Spleen (tissue), 11 donors: ENCODE measurements around the gene PTPRK. TPM values are rescaled to one million over a fixed set of nuclear protein-coding genes. Genes with fewer than 3 reads are reported as not detected.

Source experiments
- DNase-seq: peaks from one replicate; pipeline ENCODE4 v3.0.0-alpha.2; 2020
- H3K27ac ChIP-seq, 8 donors: fragments of 200-600 bp; sonication (generic) in 7 of 8; 1 replicate in 4 of 8; 2 replicates in 4 of 8; pipeline versions ENCODE4 v1.5.0 to v1.8.0; 2016 to 2021; ENCODE audit warnings: inconsistent platforms in 4 of 8, mild to moderate bottlenecking in 4 of 8, moderate library complexity in 1 of 8
- H3K27me3 ChIP-seq, 7 donors: fragments of 200-600 bp; sonication (generic) in 6 of 7; replicated peaks in 1 of 7; 1 replicate in 4 of 7; 2 replicates in 3 of 7; pipeline versions ENCODE4 v1.5.0 to v1.8.0; 2016 to 2021; ENCODE audit warnings: inconsistent platforms in 3 of 7, mild to moderate bottlenecking in 1 of 7
- H3K36me3 ChIP-seq, 6 donors: fragments of 200-600 bp; sonication (generic) in 5 of 6; 1 replicate in 4 of 6; 2 replicates in 2 of 6; pipeline versions ENCODE4 v1.5.0 to v1.8.0; 2016 to 2021; ENCODE audit warnings: inconsistent platforms in 2 of 6
- H3K4me1 ChIP-seq, 6 donors: fragments of 200-600 bp; sonication (generic) in 5 of 6; 1 replicate in 3 of 6; 2 replicates in 3 of 6; pipeline versions ENCODE4 v1.5.0 to v1.8.0; 2016 to 2021; ENCODE audit warnings: inconsistent platforms in 3 of 6
- H3K4me3 ChIP-seq, 8 donors: fragments of 200-600 bp; sonication (generic) in 7 of 8; 1 replicate in 4 of 8; 2 replicates in 4 of 8; pipeline versions ENCODE4 v1.5.0 to v1.8.0; 2016 to 2021; ENCODE audit warnings: inconsistent platforms in 4 of 8, mild to moderate bottlenecking in 4 of 8, moderate library complexity in 2 of 8
- H3K9me3 ChIP-seq, 8 donors: fragments of 200-600 bp; sonication (generic) in 7 of 8; 1 replicate in 4 of 8; 2 replicates in 4 of 8; pipeline versions ENCODE4 v1.5.0 to v1.8.0; 2016 to 2021; ENCODE audit warnings: inconsistent platforms in 4 of 8
- CTCF ChIP-seq, 11 experiments: fragments of 200-600 bp in 7 of 11; fragments of 450-650 bp in 4 of 11; sonication (generic) in 4 of 11; IDR thresholded peaks in 8 of 11; conservative IDR thresholded peaks in 3 of 11; 1 replicate in 7 of 11; 2 replicates in 4 of 11; pipeline versions ENCODE4 v1.4.0 to v1.8.0; 2016 to 2021; ENCODE audit warnings: antibody characterized with exemption in 11 of 11, inconsistent platforms in 4 of 11, mild to moderate bottlenecking in 1 of 11
- POLR2A ChIP-seq, 3 donors: fragments of 450-650 bp; IDR thresholded peaks; one replicate each; pipeline ENCODE4 v1.5.1; 2017; ENCODE audit warnings: antibody characterized with exemption in 3 of 3, mild to moderate bottlenecking in 1 of 3
- POLR2AphosphoS5 ChIP-seq, 3 donors: sonication (generic); formaldehyde crosslinking; IDR thresholded peaks; one replicate each; pipeline ENCODE4 v1.5.1; 2017; ENCODE audit warnings: antibody characterized with exemption in 3 of 3
- WGBS, 5 donors: extraction: QIAGEN DNeasy Blood & Tissue Kit in 3 of 5; methylation state at CpG; one replicate each; pipeline versions ENCODE4 v1.1.5 to v1.1.7; 2013 to 2018; 5-methylcytosine and 5-hydroxymethylcytosine counted together
- intact Hi-C: fragments of 100-400 bp; cut with DNase I; formaldehyde crosslinking; loops from one replicate; pipeline ENCODE4 v1.15.0; 2023; ENCODE audit warnings: low total_unique reads
- polyA plus RNA-seq, 3 donors: library from polyadenylated mRNA; stranded (reverse); fragments of 200-250 nt; gene quantifications; one replicate each; pipeline ENCODE4 v1.2.1, GENCODE V29; 2013
- total RNA-seq, 7 donors: library from RNA; depleted of rRNA in 3 of 7; stranded (reverse); fragments of >200 nt in 3 of 7; fragmentation: NEBNext Ultra II Directional in 4 of 7; extraction: Animal tissue kit (Norgen Biotek cat#: 25700) in 4 of 7; gene quantifications; one replicate each; pipeline versions ENCODE4 v1.1.0 to v1.2.1, GENCODE V29; 2016 to 2021
- donor health status: healthy with polysubstance abuse.
- donor health status: DM: no; HTN: no; CAD: no; lungs with moderate emphysema.
- donor health status: DM: no; HTN: no; CAD: no.
- donor health status: Bipolar disorder and iron deficiency.
- donor health status: healthy.
- donor health status: DM: no; HTN: no; CAD: no.
- donor health status: DM: yes; HTN: yes; CAD: no.

Gene PTPRK
- total and polyA plus RNA-seq, 10 donors, result 3.3 to 67.8 (median 34.0) TPM

GRCh38 chr6:128171182-128171581 is 349.2 kb downstream of the PTPRK start:
- 93 to 97% (median 95%) methylated on average over 4 of the region's 4 CpGs for WGBS, 5 donors
- H3K4me1 ChIP-seq, result no peaks in the 10 kb centered on the region
- no peak for TF ChIP-seq CTCF (IDR thresholded peaks at IDR 0.05 in 8 of 11, conservative IDR thresholded peaks at IDR 0.05 in 3 of 11)
- TF ChIP-seq POLR2AphosphoS5 (IDR thresholded peaks at IDR 0.05), result no peak
- TF ChIP-seq POLR2A (IDR thresholded peaks at IDR 0.05), result no peak
- peaks cover 0 to 3% (median 0%) of the 10 kb centered on the region in 6 donors for H3K36me3 ChIP-seq
- no peak overlapping the region for H3K27ac ChIP-seq
- no peak overlapping the region for H3K4me3 ChIP-seq
- no peaks in the 10 kb centered on the region for H3K9me3 ChIP-seq
- no peak for DNase-seq
- H3K27me3 ChIP-seq, result no peaks in the 10 kb centered on the region
- intact Hi-C loops, result no loop called here

DNA sequence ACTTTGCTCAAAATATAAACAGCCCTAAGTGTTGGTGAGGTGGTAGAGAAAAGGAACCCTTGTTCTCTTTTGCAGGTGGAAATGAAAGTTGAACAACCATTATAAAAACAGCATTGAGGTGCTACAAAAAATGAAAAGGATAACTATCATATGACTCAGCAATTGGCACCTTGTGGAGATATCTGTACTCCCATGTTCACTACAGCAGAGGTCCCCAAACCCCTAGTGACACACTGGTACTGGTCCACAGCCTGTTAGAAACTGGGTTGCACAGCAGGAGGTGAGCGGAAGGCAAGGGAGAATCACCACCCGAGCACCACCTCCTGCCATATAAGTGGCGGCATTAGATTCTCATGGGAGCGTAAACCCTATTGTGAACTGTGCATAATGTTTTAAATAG is 352.2 kb downstream of the PTPRK start:
- Histone ChIP-seq H3K27me3 (no peaks in the 10 kb centered on the region), H3K4me3 (no peak overlapping the region), H3K27ac (no peak overlapping the region), H3K9me3 (no peaks in the 10 kb centered on the region), H3K36me3 (peaks cover 0 to 3% (median 0%) of the 10 kb centered on the region in 6 donors), H3K4me1 (no peaks in the 10 kb centered on the region)
- TF ChIP-seq CTCF (IDR thresholded peaks at IDR 0.05 in 8 of 11, conservative IDR thresholded peaks at IDR 0.05 in 3 of 11) (no peak), POLR2AphosphoS5 (IDR thresholded peaks at IDR 0.05) (no peak), POLR2A (IDR thresholded peaks at IDR 0.05) (no peak)
- intact Hi-C loops, result no loop called here
- 95 to 99% (median 98%) methylated on average over 4 of the region's 4 CpGs for WGBS, 5 donors
- no peak for DNase-seq

DNA sequence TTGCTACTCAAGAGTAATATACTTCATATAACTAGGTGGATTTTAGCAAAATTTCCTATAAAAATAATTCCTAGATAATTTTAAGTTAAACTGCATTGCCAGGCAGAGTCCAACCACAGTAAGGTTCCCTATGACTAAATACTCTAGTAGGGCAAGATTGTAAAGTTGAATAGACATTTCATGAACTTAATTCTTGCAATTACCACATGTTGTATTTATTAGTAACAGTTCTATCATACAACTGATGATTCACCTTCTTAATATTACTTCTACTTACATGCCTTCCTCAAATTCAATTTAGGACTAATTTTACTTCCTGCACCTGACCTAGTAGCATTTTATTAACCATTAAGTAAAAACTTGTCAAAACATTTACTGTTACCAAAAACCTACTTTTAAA is 352.8 kb downstream of the PTPRK start:
- H3K27me3 ChIP-seq, result no peaks in the 10 kb centered on the region
- no peak for DNase-seq
- no peaks in the 10 kb centered on the region for H3K4me1 ChIP-seq
- peaks cover 0 to 3% (median 0%) of the 10 kb centered on the region in 6 donors for H3K36me3 ChIP-seq
- H3K9me3 ChIP-seq, result no peaks in the 10 kb centered on the region
- TF ChIP-seq POLR2AphosphoS5 (IDR thresholded peaks at IDR 0.05) (no peak), CTCF (IDR thresholded peaks at IDR 0.05 in 8 of 11, conservative IDR thresholded peaks at IDR 0.05 in 3 of 11) (no peak), POLR2A (IDR thresholded peaks at IDR 0.05) (no peak)
- no peak overlapping the region for H3K27ac ChIP-seq
- intact Hi-C loops, result no loop called here
- H3K4me3 ChIP-seq, result no peak overlapping the region

GRCh38 chr6:128164254-128164653 is 356.1 kb downstream of the PTPRK start:
- Histone ChIP-seq H3K9me3 (no peaks in the 10 kb centered on the region), H3K36me3 (no peaks in the 10 kb centered on the region), H3K4me1 (no peaks in the 10 kb centered on the region), H3K27ac (no peak overlapping the region), H3K4me3 (no peak overlapping the region), H3K27me3 (no peaks in the 10 kb centered on the region)
- intact Hi-C loops, result no loop called here
- DNase-seq, result no peak
- TF ChIP-seq POLR2A (IDR thresholded peaks at IDR 0.05), result no peak
- TF ChIP-seq CTCF (IDR thresholded peaks at IDR 0.05 in 8 of 11, conservative IDR thresholded peaks at IDR 0.05 in 3 of 11), result no peak
- TF ChIP-seq POLR2AphosphoS5 (IDR thresholded peaks at IDR 0.05), result no peak
- WGBS, 5 donors, result 86 to 96% (median 91%) methylated on average over 1 of the region's 1 CpG
